Activated B cell treated with CpG ODN at 0.5 μM for 24 hours (primary cell): ENCODE measurements around the gene HAPLN1. TPM values are rescaled to one million over a fixed set of nuclear protein-coding genes. Genes with fewer than 3 reads are reported as not detected.
"Not testable (repeated sequence)": the region's sequence is repeated elsewhere in the genome, so short reads cannot be mapped to it uniquely, and the experiment has no call there.

Experiments used
- ATAC-seq: fragments of 200-7000 bp; cut with Tn5 transposase; one replicate; pipeline ENCODE4 v1.10.0; 2021; ENCODE audit warnings: low read depth, mild to moderate bottlenecking, moderate library complexity
- CTCF ChIA-PET: fragments of 350-600 bp; sonication (Branson Sonifier 250); formaldehyde crosslinking; loops from one replicate; lab custom pipeline; 2021; ENCODE audit warnings: antibody characterized with exemption; lab: Charles Lee
- POLR2A ChIA-PET: fragments of 350-600 bp; sonication (Branson Sonifier 250); formaldehyde crosslinking; loops from one replicate; lab custom pipeline; 2021; ENCODE audit warnings: antibody characterized with exemption; lab: Charles Lee
- DNase-seq: peaks from one replicate; pipeline ENCODE4 v3.0.0; 2022
- H3K27ac Mint-ChIP-seq: one replicate; pipeline ENCODE4 v1.8.0; 2020; ENCODE audit warnings: mixed read lengths
- H3K27me3 Mint-ChIP-seq: one replicate; pipeline ENCODE4 v1.8.0; 2021; ENCODE audit warnings: mixed read lengths
- H3K36me3 Mint-ChIP-seq: one replicate; pipeline ENCODE4 v1.8.0; 2021; ENCODE audit warnings: low read depth, mixed read lengths
- H3K4me1 Mint-ChIP-seq: one replicate; pipeline ENCODE4 v1.8.0; 2021; ENCODE audit warnings: mixed read lengths
- H3K4me3 Mint-ChIP-seq: one replicate; pipeline ENCODE4 v1.8.0; 2020; ENCODE audit warnings: mild to moderate bottlenecking, mixed read lengths
- H3K9me3 Mint-ChIP-seq: one replicate; pipeline ENCODE4 v1.8.0; 2020; ENCODE audit warnings: mixed read lengths
- intact Hi-C: fragments of 100-400 bp; cut with micrococcal nuclease; formaldehyde crosslinking; loops from one replicate; pipeline ENCODE4 v1.15.1; 2024
- total RNA-seq: library from RNA; stranded (reverse); gene quantifications from 2 replicates; pipeline ENCODE4 v1.2.3, GENCODE V29; 2022
- TF ChIP-seq, protein P1 (sequence below): fragments of 200-600 bp; IDR thresholded peaks from one replicate; pipeline ENCODE4 v1.8.0; 2022; ENCODE audit warnings: antibody characterized with exemption, mild to moderate bottlenecking

HAPLN1 gene
- total RNA-seq, 1 donor from 2014 or later = not detected

GRCh38 chr5:83741571-83741970, 20.9 kb upstream of the HAPLN1 start:
- Mint-ChIP-seq H3K4me3 (no peak overlapping the region), H3K36me3 (no peaks in the 10 kb centered on the region), H3K27ac (no peak overlapping the region), H3K4me1 (peaks cover 15% of the 10 kb centered on the region), H3K27me3 (no peaks in the 10 kb centered on the region), H3K9me3 (no peaks in the 10 kb centered on the region)
- ATAC-seq (no peak), DNase-seq (no peak)
- ChIA-PET POLR2A (no interaction called here), CTCF (no interaction called here)
- intact Hi-C loops = no loop called here
- TF ChIP-seq, protein P1, sequence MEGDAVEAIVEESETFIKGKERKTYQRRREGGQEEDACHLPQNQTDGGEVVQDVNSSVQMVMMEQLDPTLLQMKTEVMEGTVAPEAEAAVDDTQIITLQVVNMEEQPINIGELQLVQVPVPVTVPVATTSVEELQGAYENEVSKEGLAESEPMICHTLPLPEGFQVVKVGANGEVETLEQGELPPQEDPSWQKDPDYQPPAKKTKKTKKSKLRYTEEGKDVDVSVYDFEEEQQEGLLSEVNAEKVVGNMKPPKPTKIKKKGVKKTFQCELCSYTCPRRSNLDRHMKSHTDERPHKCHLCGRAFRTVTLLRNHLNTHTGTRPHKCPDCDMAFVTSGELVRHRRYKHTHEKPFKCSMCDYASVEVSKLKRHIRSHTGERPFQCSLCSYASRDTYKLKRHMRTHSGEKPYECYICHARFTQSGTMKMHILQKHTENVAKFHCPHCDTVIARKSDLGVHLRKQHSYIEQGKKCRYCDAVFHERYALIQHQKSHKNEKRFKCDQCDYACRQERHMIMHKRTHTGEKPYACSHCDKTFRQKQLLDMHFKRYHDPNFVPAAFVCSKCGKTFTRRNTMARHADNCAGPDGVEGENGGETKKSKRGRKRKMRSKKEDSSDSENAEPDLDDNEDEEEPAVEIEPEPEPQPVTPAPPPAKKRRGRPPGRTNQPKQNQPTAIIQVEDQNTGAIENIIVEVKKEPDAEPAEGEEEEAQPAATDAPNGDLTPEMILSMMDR = no peak

DNA sequence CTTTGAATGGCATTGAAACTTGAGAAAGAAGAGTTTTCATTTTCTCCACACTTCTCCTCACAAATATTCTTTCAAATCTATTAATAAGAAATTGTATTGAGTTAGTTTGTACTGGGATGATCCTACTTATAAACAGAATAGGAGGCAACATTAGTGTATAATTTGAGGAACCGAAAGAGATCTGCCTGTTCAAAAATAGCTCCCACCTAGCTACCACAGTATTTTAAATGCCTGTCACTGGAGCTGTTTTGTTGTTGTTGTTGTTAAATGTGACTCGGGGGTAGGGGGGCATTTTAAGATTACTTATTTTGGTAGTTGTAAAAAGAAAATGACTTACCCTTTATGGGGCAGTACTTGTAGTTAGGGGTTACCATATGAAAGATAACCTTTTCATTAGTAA, 20.1 kb upstream of the HAPLN1 start:
- CTCF ChIA-PET = no interaction called here
- DNase-seq (no peak), ATAC-seq (no peak)
- intact Hi-C loops = no loop called here
- Mint-ChIP-seq H3K27ac (no peak overlapping the region), H3K4me3 (no peak overlapping the region), H3K4me1 (peaks cover 17% of the 10 kb centered on the region), H3K9me3 (no peaks in the 10 kb centered on the region), H3K36me3 (no peaks in the 10 kb centered on the region), H3K27me3 (no peaks in the 10 kb centered on the region)
- POLR2A ChIA-PET = no interaction called here
- TF ChIP-seq, protein P1 = no peak

GRCh38 chr5:83736169-83736568, 15.5 kb upstream of the HAPLN1 start:
- H3K27ac Mint-ChIP-seq, H3K4me3 Mint-ChIP-seq, H3K36me3 Mint-ChIP-seq, H3K9me3 Mint-ChIP-seq, intact Hi-C loops, ATAC-seq, H3K27me3 Mint-ChIP-seq, DNase-seq, POLR2A ChIA-PET, CTCF ChIA-PET: not testable (repeated sequence)
- peaks cover 13% of the 10 kb centered on the region for H3K4me1 Mint-ChIP-seq

GRCh38 chr5:83735058-83735457, 14.4 kb upstream of the HAPLN1 start:
- H3K27me3 Mint-ChIP-seq, intact Hi-C loops, H3K27ac Mint-ChIP-seq, H3K9me3 Mint-ChIP-seq, ATAC-seq, DNase-seq, CTCF ChIA-PET, H3K4me3 Mint-ChIP-seq, POLR2A ChIA-PET, H3K4me1 Mint-ChIP-seq, H3K36me3 Mint-ChIP-seq: not testable (repeated sequence)

DNA sequence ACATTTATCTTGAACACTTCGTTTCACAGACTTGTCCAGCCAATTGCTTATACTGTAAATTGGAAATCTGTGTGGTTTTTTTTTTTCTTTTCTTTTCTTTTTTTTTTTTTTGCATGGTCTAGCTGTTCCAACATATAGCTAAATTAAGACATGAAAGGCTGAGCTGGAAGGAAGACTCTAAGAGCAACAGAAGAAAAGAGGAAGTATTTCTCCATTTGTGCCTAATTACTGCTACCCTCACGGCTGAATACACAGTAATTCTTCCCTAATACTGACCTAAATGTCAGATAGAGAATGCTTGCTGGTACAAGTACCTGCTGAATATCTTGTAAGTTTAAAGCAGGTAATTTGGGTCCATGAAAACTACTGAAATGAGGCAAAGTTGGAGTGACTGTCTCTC, 11.0 kb upstream of the HAPLN1 start:
- intact Hi-C loops = no loop called here
- Mint-ChIP-seq H3K4me1 (peaks cover 4% of the 10 kb centered on the region), H3K4me3 (no peak overlapping the region), H3K27ac (no peak overlapping the region), H3K36me3 (no peaks in the 10 kb centered on the region), H3K9me3 (peaks cover 6% of the 10 kb centered on the region), H3K27me3 (no peaks in the 10 kb centered on the region)
- ChIA-PET CTCF (no interaction called here), POLR2A (no interaction called here)
- DNase-seq (no peak), ATAC-seq (no peak)
- TF ChIP-seq, protein P1 = no peak

DNA sequence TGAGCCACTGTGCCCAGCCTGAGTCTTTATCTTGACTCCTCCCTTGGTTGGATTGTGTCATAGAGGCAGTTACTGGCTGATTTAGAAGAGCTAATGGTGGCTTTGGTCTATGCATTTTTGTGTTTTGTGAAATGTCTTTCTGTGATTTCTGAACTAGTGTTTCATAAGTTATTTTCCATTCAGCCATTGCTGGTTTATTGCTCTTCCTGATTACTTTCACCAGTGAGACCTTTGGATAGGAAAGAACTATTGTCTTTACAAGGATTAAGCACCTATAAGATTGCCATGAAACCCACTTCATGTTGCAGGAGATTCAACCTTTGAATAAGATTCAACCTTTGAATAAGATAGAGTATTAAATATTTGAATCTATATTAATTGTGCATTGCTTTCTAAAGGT, 8.7 kb upstream of the HAPLN1 start:
- intact Hi-C loops = no loop called here
- POLR2A ChIA-PET = no interaction called here
- CTCF ChIA-PET = no interaction called here
- Mint-ChIP-seq H3K27me3 (peaks cover 2% of the 10 kb centered on the region), H3K27ac (no peak overlapping the region), H3K36me3 (no peaks in the 10 kb centered on the region), H3K9me3 (peaks cover 1% of the 10 kb centered on the region), H3K4me1 (peaks cover 2% of the 10 kb centered on the region), H3K4me3 (no peak overlapping the region)
- TF ChIP-seq, protein P1 = no peak
- DNase-seq (no peak), ATAC-seq (no peak)
